K562 (cell line): ENCODE results near the gene PABPC1L. TPM values are rescaled to one million over a fixed set of nuclear protein-coding genes. Genes with fewer than 3 reads are reported as not detected.

Experiments used
- ATAC-seq: fragments of 200-7000 bp; cut with Tn5 transposase; 3 replicates; pipeline ENCODE4 v1.9.1; 2020; ENCODE audit warnings: moderate library complexity
- BruUV-seq: library from RNA; stranded (reverse); fragments of 400-500 nt; replicated peaks from 2 replicates; lab custom pipeline; 2021; lab: Mats Ljungman, UMichigan
- CTCF ChIA-PET: fragments of 300-600 bp; formaldehyde crosslinking; extraction: SDS; loops from one replicate; lab custom pipeline; 2021; ENCODE audit warnings: low intra/inter-chr PET ratio; lab: Yijun Ruan, JAX
- POLR2A ChIA-PET: fragments of 300-600, 350-650 bp; sonication (Branson Sonifier 250); formaldehyde crosslinking; extraction: SDS; loops from one replicate; lab custom pipeline; 2021; ENCODE audit warnings: antibody characterized with exemption, inconsistent platforms; lab: Yijun Ruan, JAX
- DNase-seq, 4 experiments: peaks; one replicate each; pipeline versions ENCODE4 v3.0.0 to v3.0.0-alpha.2; 2011 to 2018; ENCODE audit warnings: low spot score in 3 of 4, mixed read lengths in 3 of 4; ENCODE audit errors: extremely low read depth in 1 of 4
- FAIRE-seq: peaks from 2 replicates; lab custom pipeline; 2011; peaks lifted over from hg19 to GRCh38; lab: Jason Lieb, UNC
- H2AFZ ChIP-seq: 2 replicates; pipeline ENCODE4 v1.6.0; 2011; ENCODE audit warnings: low read depth, low read length, control low read depth, inconsistent platforms
- H3K27ac ChIP-seq: fragments of 200-600 bp; 3 replicates; pipeline ENCODE4 v1.8.0; 2011; ENCODE audit warnings: low read depth, mild to moderate bottlenecking, control low read depth, inconsistent platforms, low read length, moderate library complexity, mixed read lengths; ENCODE audit errors: extremely low read depth
- H3K27me3 ChIP-seq, 2 experiments: fragments of 300-600 bp in 1 of 2; 2 replicates in 1 of 2; 3 replicates in 1 of 2; pipeline versions ENCODE4 v1.6.0 to v1.8.0; 2011; ENCODE audit warnings: inconsistent platforms in 2 of 2, low read length in 2 of 2, mild to moderate bottlenecking in 1 of 2, mixed read lengths in 1 of 2, moderate library complexity in 1 of 2; ENCODE audit not compliant: control insufficient read depth in 2 of 2, insufficient read depth in 2 of 2
- H3K36me3 ChIP-seq: fragments of 300-600 bp; 3 replicates; pipeline ENCODE4 v1.8.0; 2011; ENCODE audit warnings: mild to moderate bottlenecking, low read length, inconsistent platforms; ENCODE audit not compliant: control insufficient read depth, insufficient read depth
- H3K4me1 ChIP-seq, 2 experiments: fragments of 200-600 bp in 1 of 2; replicated peaks in 1 of 2; 2 replicates in 1 of 2; 3 replicates in 1 of 2; pipeline versions ENCODE4 v1.5.1 to v1.8.0; 2011; ENCODE audit warnings: inconsistent platforms in 2 of 2, low read length in 2 of 2, mild to moderate bottlenecking in 1 of 2, mixed read lengths in 1 of 2, moderate library complexity in 1 of 2; ENCODE audit not compliant: control insufficient read depth in 2 of 2, insufficient read depth in 2 of 2
- H3K4me2 ChIP-seq: 2 replicates; pipeline ENCODE4 v1.6.1; 2011; ENCODE audit warnings: low read length, control low read depth, inconsistent platforms, mixed read lengths; ENCODE audit not compliant: insufficient read depth
- H3K4me3 ChIP-seq: fragments of 200-600 bp; sonication (generic), shearing (Covaris generic); 2 replicates; pipeline ENCODE4 v1.5.1; 2016; ENCODE audit warnings: control low read depth, inconsistent platforms
- H3K79me2 ChIP-seq: fragments of 200-600 bp; 3 replicates; pipeline ENCODE4 v1.8.0; 2011; ENCODE audit warnings: low read length, inconsistent platforms; ENCODE audit not compliant: control insufficient read depth, insufficient read depth
- H3K9ac ChIP-seq, 2 experiments: 2 replicates each; pipeline versions ENCODE4 v1.6.0 to v1.6.1; 2011; ENCODE audit warnings: low read depth in 2 of 2, low read length in 2 of 2, control low read depth in 1 of 2, inconsistent platforms in 1 of 2, mild to moderate bottlenecking in 1 of 2, mixed read lengths in 1 of 2; ENCODE audit not compliant: insufficient read depth in 1 of 2
- H3K9me1 ChIP-seq: one replicate; pipeline ENCODE4 v1.6.0; 2011; ENCODE audit warnings: inconsistent platforms, mild to moderate bottlenecking, low read length, moderate library complexity; ENCODE audit not compliant: control insufficient read depth, insufficient read depth
- H3K9me3 ChIP-seq: replicated peaks from 2 replicates; pipeline ENCODE4 v1.5.1; 2011; ENCODE audit warnings: low read depth, low read length, inconsistent platforms; ENCODE audit not compliant: control insufficient read depth, insufficient read depth
- H4K20me1 ChIP-seq: replicated peaks from 2 replicates; pipeline ENCODE4 v1.6.1; 2011; ENCODE audit warnings: low read length, inconsistent platforms, mixed read lengths; ENCODE audit not compliant: control insufficient read depth, insufficient read depth
- CEBPB ChIP-seq: fragments of 450-650 bp; IDR thresholded peaks from 2 replicates; pipeline ENCODE4 v1.6.1; 2016; ENCODE audit warnings: missing genetic modification characterization, missing compliant biosample characterization
- KDM2B ChIP-seq: fragments of 250-450 bp; sonication (Bioruptor Pico); IDR thresholded peaks from 2 replicates; pipeline ENCODE4 v1.8.0; 2021; ENCODE audit warnings: mild to moderate bottlenecking, moderate library complexity
- NCOA1 ChIP-seq: fragments of 450-650 bp; IDR thresholded peaks from 2 replicates; pipeline ENCODE4 v1.6.1; 2016; ENCODE audit warnings: low read depth
- RBFOX2 ChIP-seq: fragments of 200-400 bp; formaldehyde crosslinking; IDR thresholded peaks from 2 replicates; pipeline ENCODE4 v1.6.1; 2017; ENCODE audit warnings: low read depth, mild to moderate bottlenecking, low read length, moderate library complexity
- ZNF124 ChIP-seq: sonication (generic); formaldehyde crosslinking; IDR thresholded peaks from 2 replicates; pipeline ENCODE4 v1.8.1; 2022; ENCODE audit warnings: missing genetic modification reagents
- ZNF263 ChIP-seq: sonication (generic); formaldehyde crosslinking; IDR thresholded peaks from 2 replicates; pipeline ENCODE4 v1.8.0; 2022; ENCODE audit warnings: mild to moderate bottlenecking, missing genetic modification reagents, borderline replicate concordance
- ZNF3 ChIP-seq: fragments of 250-450 bp; sonication (Bioruptor Pico); IDR thresholded peaks from 2 replicates; pipeline ENCODE4 v1.5.0; 2021; ENCODE audit warnings: mild to moderate bottlenecking, moderate library complexity
- ZNF445 ChIP-seq: fragments of 250-450 bp; sonication (Bioruptor Pico); IDR thresholded peaks from 2 replicates; pipeline ENCODE4 v1.4.0; 2020; ENCODE audit warnings: low read depth, mild to moderate bottlenecking, moderate library complexity
- ZNF830 ChIP-seq: fragments of 250-450 bp; sonication (Bioruptor Pico); IDR thresholded peaks from 2 replicates; pipeline ENCODE4 v1.5.0; 2021; ENCODE audit warnings: mild to moderate bottlenecking
- WGBS: fragments of 100-300 bp; shearing (Covaris generic); methylation state at CpG from one replicate; pipeline ENCODE4 v1.1.6; 2016; ENCODE audit warnings: low coverage, mixed read lengths; ENCODE audit not compliant: insufficient coverage; ENCODE audit errors: missing lambda C conversion rate; 5-methylcytosine and 5-hydroxymethylcytosine counted together
- in situ Hi-C: fragments of 300-500 bp; cut with MboI; formaldehyde crosslinking; loops from 4 replicates; pipeline ENCODE4 v1.15.0; 2018; ENCODE audit warnings: inconsistent platforms, mixed read lengths
- intact Hi-C: fragments of 100-400 bp; cut with micrococcal nuclease; formaldehyde crosslinking; loops from 2 replicates; pipeline ENCODE4 v1.14.2; 2022
- polyA plus RNA-seq, 8 experiments: library from polyadenylated mRNA; depleted of rRNA in 4 of 8; stranded (reverse) in 5 of 8; unstranded in 3 of 8; fragments of >200 nt; fragmentation: Nextera tagmentation in 2 of 8; fragmentation: Illumina TruSeq in 1 of 8; extraction: Ambion mirVana in 2 of 8; extraction: Trizol in 1 of 8; gene quantifications; 2 replicates each; pipeline versions ENCODE4 v1.2.1 to v1.2.3, GENCODE V29; 2011 to 2014; ENCODE audit warnings: inconsistent platforms in 1 of 8, missing spikeins in 1 of 8
- total RNA-seq, 7 experiments: library from RNA; depleted of rRNA in 6 of 7; stranded (reverse); fragments of >200 nt in 6 of 7; fragmentation: Illumina TruSeq in 2 of 7; extraction: Trizol in 2 of 7; gene quantifications; 2 replicates each; pipeline versions ENCODE4 v1.2.1 to v1.2.3, GENCODE V29; 2011 to 2021; ENCODE audit warnings: low replicate concordance in 1 of 7
- TF ChIP-seq, protein P1 (sequence below): fragments of 250-450 bp; sonication (Bioruptor Pico); IDR thresholded peaks from 2 replicates; pipeline ENCODE4 v1.5.0; 2020; ENCODE audit warnings: mild to moderate bottlenecking, borderline replicate concordance

PABPC1L gene
- total and polyA plus RNA-seq, 9 of the 15 experiments (the other 6 are each of a cell fraction or from before 2014, with no cell fraction given), result 6.0 to 90.3 (median 15.8) TPM

DNA sequence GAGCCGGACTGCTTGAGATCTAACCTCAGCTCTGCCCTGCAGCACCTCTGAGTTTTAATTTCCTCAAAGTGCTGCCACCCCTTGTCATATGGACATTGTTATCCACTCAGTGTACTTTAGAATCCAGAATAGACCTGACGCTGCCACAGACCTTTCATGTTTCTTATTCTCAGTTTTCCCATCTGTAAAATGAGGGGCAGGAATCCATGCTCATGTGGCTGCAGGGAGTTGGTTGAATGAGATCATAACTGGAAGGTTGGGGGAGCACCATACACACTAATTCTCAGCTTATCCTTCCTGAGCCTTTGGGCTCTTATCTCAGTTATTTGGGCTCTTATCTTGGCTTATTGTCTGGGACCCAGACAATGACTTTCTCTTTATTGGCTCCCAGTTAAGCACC is 2.3 kb downstream of the PABPC1L start:
- WGBS, result 83% methylated on average over 2 of the region's 2 CpGs
- ChIA-PET CTCF (no interaction called here), POLR2A (interaction anchor here (1.1 to 5.2 kb wide), 2 partner anchors 14 to 19 kb away, joined by 4 to 50 read pairs; no protein-coding TSS in a partner anchor)
- H3K36me3 ChIP-seq, result peaks cover 61% of the 10 kb centered on the region
- H3K9me1 ChIP-seq, result no peaks in the 10 kb centered on the region
- H3K9me3 ChIP-seq, result no peaks in the 10 kb centered on the region
- peaks cover 13 to 24% of the 10 kb centered on the region in 2 experiments for H3K4me1 ChIP-seq
- no peak for FAIRE-seq
- BruUV-seq, result no TSS peak
- H3K4me3 ChIP-seq, result no peak overlapping the region
- no peak overlapping the region for H3K9ac ChIP-seq
- in situ Hi-C loops (no loop called here), intact Hi-C loops (loop anchor here (10.0 kb wide), 1 partner anchor 183 kb away; no protein-coding TSS in a partner anchor)
- no peak overlapping the region for H3K4me2 ChIP-seq
- TF ChIP-seq ZNF830 (CRISPR knock-in tag) (no peak), ZNF263 (peak; percentile 32; the same call in 1 of the 2 replicates), NCOA1 (no peak), ZNF445 (CRISPR knock-in tag) (no peak)
- H3K27me3 ChIP-seq, result no peaks in the 10 kb centered on the region
- ATAC-seq, result no peak
- no peak overlapping the region for H3K27ac ChIP-seq
- DNase-seq, result no peak
- peaks cover 20% of the 10 kb centered on the region for H3K79me2 ChIP-seq
- H4K20me1 ChIP-seq, result 0 out of 2 replicates have a peak, but pooled peaks cover 3% of the 10 kb centered on the region
- no peak overlapping the region for H2AFZ ChIP-seq

DNA sequence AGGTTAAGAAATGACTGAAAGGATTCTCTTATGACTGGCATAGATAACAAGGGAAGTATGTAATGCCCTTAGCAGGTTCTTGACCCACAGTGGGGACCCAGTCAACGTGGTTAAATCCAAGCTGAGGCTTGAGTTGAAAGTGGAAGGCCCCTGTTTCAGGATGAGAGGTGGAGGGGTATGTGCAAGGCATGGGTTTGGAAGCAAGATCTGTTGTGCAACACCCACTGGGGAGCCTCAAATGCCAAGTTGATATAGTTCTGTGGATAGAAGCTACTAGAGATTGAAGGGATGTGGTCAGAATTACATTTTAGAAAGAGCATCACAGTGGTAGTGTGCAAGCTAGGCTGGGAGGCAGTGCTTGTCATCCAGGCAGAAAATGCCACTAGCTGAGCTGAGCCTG is 5.1 kb downstream of the PABPC1L start:
- no peak overlapping the region for H3K27ac ChIP-seq
- TF ChIP-seq ZNF124 (CRISPR knock-in tag) (no peak), ZNF3 (no peak), CEBPB (tag) (peak; percentile 26; the same call in 1 of the 2 replicates), RBFOX2 (peak; percentile 26; the same call in 1 of the 2 replicates), KDM2B (CRISPR knock-in tag) (no peak)
- TF ChIP-seq, protein P1, sequence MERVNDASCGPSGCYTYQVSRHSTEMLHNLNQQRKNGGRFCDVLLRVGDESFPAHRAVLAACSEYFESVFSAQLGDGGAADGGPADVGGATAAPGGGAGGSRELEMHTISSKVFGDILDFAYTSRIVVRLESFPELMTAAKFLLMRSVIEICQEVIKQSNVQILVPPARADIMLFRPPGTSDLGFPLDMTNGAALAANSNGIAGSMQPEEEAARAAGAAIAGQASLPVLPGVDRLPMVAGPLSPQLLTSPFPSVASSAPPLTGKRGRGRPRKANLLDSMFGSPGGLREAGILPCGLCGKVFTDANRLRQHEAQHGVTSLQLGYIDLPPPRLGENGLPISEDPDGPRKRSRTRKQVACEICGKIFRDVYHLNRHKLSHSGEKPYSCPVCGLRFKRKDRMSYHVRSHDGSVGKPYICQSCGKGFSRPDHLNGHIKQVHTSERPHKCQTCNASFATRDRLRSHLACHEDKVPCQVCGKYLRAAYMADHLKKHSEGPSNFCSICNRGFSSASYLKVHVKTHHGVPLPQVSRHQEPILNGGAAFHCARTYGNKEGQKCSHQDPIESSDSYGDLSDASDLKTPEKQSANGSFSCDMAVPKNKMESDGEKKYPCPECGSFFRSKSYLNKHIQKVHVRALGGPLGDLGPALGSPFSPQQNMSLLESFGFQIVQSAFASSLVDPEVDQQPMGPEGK, result no peak
- TF ChIP-seq, all 486 proteins: peak for 2
- FAIRE-seq (no peak), DNase-seq (no peak), ATAC-seq (no peak)
- Histone ChIP-seq H3K4me1 (peaks cover 9 to 20% of the 10 kb centered on the region in 2 experiments), H3K27me3 (no peaks in the 10 kb centered on the region), H3K4me2 (no peak overlapping the region), H3K36me3 (peaks cover 64% of the 10 kb centered on the region), H3K9me3 (no peaks in the 10 kb centered on the region), H4K20me1 (0 out of 2 replicates have a peak, but pooled peaks cover 3% of the 10 kb centered on the region), H3K4me3 (no peak overlapping the region), H3K9me1 (no peaks in the 10 kb centered on the region), H3K9ac (no peak overlapping the region), H3K79me2 (peaks cover 20% of the 10 kb centered on the region), H2AFZ (no peak overlapping the region)
- no TSS peak for BruUV-seq
- ChIA-PET CTCF (no interaction called here), POLR2A (no interaction called here)
- intact Hi-C loops, result loop anchor here (10.0 kb wide), 1 partner anchor 180 kb away; no protein-coding TSS in a partner anchor
- in situ Hi-C loops, result no loop called here
- 31% methylated on average over 1 of the region's 1 CpG for WGBS
